ENCODE data around the gene TRPV6.
A peak's percentile ranks its signal among the peaks of the same experiment; 100 is the strongest.

DNA sequence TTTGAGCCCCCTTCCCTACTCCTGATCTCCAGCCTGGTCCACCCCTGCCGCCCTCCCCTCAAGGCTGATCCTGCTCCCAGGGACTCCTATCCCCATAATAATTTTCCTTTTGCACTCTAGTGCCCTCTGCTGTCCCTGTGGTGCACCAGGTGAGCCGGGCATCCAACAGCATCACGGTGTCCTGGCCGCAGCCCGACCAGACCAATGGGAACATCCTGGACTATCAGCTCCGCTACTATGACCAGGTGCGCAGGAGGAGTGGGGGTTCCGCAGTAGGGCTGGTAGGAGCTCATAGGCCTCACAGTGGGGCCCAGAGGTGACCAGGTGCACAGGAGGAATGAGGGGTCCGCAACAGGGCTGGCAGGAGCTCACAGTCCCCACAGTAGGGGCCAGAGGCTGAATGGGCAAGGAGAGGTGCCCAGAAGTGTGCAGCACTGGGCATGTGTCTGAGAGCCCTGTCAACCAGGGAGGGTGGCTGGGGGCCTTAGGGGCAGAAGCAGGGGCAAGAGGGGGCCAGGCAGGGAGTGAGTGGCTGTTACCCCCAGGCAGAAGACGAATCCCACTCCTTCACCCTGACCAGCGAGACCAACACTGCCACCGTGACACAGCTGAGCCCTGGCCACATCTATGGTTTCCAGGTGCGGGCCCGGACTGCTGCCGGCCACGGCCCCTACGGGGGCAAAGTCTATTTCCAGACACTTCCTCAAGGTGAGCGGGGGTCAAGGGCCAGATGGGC lies 19.0 kb downstream of the TRPV6 start:
- TF ChIP-seq EGR1 (IDR thresholded peaks at IDR 0.05; ENCODE audit: low read depth in 2 of 2) (no peak), RXRA (IDR thresholded peaks at IDR 0.05) (no peak), HNF4G (IDR thresholded peaks at IDR 0.05) (no peak), FOXA2 (IDR thresholded peaks at IDR 0.05) (no peak), JUND (IDR thresholded peaks at IDR 0.05) (no peak), RAD21 (IDR thresholded peaks at IDR 0.05) (peak; percentile 75 to 82), SP1 (IDR thresholded peaks at IDR 0.05) (no peak), FOXA1 (IDR thresholded peaks at IDR 0.05) (no peak)
- TF ChIP-seq, protein P1, sequence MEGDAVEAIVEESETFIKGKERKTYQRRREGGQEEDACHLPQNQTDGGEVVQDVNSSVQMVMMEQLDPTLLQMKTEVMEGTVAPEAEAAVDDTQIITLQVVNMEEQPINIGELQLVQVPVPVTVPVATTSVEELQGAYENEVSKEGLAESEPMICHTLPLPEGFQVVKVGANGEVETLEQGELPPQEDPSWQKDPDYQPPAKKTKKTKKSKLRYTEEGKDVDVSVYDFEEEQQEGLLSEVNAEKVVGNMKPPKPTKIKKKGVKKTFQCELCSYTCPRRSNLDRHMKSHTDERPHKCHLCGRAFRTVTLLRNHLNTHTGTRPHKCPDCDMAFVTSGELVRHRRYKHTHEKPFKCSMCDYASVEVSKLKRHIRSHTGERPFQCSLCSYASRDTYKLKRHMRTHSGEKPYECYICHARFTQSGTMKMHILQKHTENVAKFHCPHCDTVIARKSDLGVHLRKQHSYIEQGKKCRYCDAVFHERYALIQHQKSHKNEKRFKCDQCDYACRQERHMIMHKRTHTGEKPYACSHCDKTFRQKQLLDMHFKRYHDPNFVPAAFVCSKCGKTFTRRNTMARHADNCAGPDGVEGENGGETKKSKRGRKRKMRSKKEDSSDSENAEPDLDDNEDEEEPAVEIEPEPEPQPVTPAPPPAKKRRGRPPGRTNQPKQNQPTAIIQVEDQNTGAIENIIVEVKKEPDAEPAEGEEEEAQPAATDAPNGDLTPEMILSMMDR (IDR thresholded peaks at IDR 0.05; ENCODE audit: low read depth, low read length, missing input control): peak; percentile 74
- TF ChIP-seq, protein P2, sequence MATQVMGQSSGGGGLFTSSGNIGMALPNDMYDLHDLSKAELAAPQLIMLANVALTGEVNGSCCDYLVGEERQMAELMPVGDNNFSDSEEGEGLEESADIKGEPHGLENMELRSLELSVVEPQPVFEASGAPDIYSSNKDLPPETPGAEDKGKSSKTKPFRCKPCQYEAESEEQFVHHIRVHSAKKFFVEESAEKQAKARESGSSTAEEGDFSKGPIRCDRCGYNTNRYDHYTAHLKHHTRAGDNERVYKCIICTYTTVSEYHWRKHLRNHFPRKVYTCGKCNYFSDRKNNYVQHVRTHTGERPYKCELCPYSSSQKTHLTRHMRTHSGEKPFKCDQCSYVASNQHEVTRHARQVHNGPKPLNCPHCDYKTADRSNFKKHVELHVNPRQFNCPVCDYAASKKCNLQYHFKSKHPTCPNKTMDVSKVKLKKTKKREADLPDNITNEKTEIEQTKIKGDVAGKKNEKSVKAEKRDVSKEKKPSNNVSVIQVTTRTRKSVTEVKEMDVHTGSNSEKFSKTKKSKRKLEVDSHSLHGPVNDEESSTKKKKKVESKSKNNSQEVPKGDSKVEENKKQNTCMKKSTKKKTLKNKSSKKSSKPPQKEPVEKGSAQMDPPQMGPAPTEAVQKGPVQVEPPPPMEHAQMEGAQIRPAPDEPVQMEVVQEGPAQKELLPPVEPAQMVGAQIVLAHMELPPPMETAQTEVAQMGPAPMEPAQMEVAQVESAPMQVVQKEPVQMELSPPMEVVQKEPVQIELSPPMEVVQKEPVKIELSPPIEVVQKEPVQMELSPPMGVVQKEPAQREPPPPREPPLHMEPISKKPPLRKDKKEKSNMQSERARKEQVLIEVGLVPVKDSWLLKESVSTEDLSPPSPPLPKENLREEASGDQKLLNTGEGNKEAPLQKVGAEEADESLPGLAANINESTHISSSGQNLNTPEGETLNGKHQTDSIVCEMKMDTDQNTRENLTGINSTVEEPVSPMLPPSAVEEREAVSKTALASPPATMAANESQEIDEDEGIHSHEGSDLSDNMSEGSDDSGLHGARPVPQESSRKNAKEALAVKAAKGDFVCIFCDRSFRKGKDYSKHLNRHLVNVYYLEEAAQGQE (IDR thresholded peaks at IDR 0.05): no peak
- TF ChIP-seq, protein P3, sequence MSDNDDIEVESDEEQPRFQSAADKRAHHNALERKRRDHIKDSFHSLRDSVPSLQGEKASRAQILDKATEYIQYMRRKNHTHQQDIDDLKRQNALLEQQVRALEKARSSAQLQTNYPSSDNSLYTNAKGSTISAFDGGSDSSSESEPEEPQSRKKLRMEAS (IDR thresholded peaks at IDR 0.05): no peak
- TF ChIP-seq, protein P4, sequence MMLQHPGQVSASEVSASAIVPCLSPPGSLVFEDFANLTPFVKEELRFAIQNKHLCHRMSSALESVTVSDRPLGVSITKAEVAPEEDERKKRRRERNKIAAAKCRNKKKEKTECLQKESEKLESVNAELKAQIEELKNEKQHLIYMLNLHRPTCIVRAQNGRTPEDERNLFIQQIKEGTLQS (IDR thresholded peaks at IDR 0.05): no peak

Data from liver (tissue), 3 donors.